Mesodermal cell (in vitro differentiated cells): ENCODE data around the gene SUPT20H.

Experiments used
- H3K27ac ChIP-seq: 2 replicates; pipeline ENCODE4 v1.7.0; 2013; ENCODE audit warnings: mild to moderate bottlenecking, low read depth, low read length, moderate library complexity; ENCODE audit not compliant: severe bottlenecking
- H3K36me3 ChIP-seq: 2 replicates; pipeline ENCODE4 v1.7.1; 2013; ENCODE audit warnings: mild to moderate bottlenecking, low read length, moderate library complexity; ENCODE audit not compliant: control insufficient read depth, insufficient read depth
- H3K4me1 ChIP-seq: one replicate; pipeline ENCODE4 v1.7.1; 2013; ENCODE audit warnings: mild to moderate bottlenecking, low read length; ENCODE audit not compliant: insufficient read depth, control insufficient read depth, poor library complexity, severe bottlenecking
- H3K4me3 ChIP-seq: 2 replicates; pipeline ENCODE4 v1.7.0; 2013; ENCODE audit warnings: low read length, control low read depth, mild to moderate bottlenecking; ENCODE audit not compliant: insufficient read depth, poor library complexity, severe bottlenecking; ENCODE audit errors: extremely low read depth
- H3K9me3 ChIP-seq: 2 replicates; pipeline ENCODE4 v1.7.1; 2013; ENCODE audit warnings: mild to moderate bottlenecking, low read length, moderate library complexity; ENCODE audit not compliant: control insufficient read depth
- WGBS, 2 experiments: methylation state at CpG; one replicate each; pipeline ENCODE4 v1.1.5; 2013; ENCODE audit warnings: missing lambda C conversion rate in 2 of 2; ENCODE audit not compliant: insufficient coverage in 2 of 2; 5-methylcytosine and 5-hydroxymethylcytosine counted together

SUPT20H gene

DNA sequence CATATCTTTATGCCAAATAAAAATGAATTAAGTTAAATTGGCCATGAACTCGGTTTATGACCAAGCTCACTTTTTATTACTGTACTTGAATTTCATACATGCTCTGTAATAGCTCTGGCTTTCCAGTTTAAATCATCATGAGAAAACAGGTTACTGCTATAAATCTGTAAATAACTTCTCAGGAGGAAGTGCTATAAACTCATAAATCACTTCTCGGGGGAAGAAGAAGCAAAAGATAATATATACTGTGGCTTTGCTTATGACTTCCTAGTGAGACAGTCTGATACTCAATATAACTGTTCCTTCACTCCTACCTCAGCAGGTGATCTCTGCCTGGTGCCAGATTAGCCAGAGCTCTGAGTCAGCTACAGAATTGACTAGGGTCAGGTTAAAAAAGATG, 12.5 kb downstream of the SUPT20H start:
- WGBS, 2 experiments: 88% methylated on average over 1 of the region's 2 CpGs; no CpG with 5 or more reads in 1 of the 2 experiments
- Histone ChIP-seq H3K9me3 (no peaks in the 10 kb centered on the region), H3K4me3 (no peak overlapping the region), H3K36me3 (peaks cover 40% of the 10 kb centered on the region), H3K4me1 (no peaks in the 10 kb centered on the region), H3K27ac (no peak overlapping the region)

DNA sequence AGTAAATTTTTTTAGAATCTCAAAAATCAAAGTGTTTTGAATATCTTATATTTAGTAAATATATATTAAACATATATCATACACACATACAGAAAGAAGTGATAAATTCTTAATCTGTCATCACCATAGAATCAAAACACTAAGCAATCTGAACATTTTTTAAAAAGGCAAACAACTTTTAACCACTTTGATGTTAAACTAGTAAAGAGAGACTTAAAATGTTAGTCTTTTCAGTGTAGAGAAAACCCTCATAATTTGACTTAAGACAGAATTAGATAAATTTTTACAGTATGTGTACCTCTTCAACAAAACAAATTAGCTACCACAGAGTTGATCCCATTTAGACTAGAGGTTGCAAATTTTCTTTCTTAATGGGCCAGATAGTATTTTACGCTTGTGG, 13.4 kb downstream of the SUPT20H start:
- Histone ChIP-seq H3K36me3 (peaks cover 50% of the 10 kb centered on the region), H3K4me3 (no peak overlapping the region)
- WGBS, 2 experiments: no CpG with 5 or more reads among the region's 1 CpG

DNA sequence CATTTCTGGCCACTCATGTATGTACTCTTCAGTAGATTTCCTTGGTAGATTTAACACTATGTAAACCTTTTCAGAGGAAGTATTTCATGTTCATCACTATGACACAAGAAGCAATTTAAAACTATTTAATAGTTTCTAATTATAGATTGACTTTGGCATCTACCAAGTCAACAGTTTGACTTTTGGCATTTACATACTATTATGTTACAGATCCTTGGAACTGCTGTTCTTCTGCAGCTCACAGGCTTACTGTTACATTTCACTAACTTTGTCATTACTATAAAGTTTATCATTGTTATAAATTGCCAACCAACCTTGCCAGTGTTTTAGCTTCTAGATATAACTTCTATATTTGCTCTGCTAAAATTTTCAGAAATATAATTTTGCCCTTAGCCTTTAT, 18.7 kb downstream of the SUPT20H start:
- Histone ChIP-seq H3K27ac (no peak overlapping the region), H3K36me3 (peaks cover 76% of the 10 kb centered on the region), H3K4me1 (no peaks in the 10 kb centered on the region), H3K9me3 (no peaks in the 10 kb centered on the region), H3K4me3 (no peak overlapping the region)

More for the DNA sequence above, 13.4 kb downstream of the SUPT20H start:
- H3K27ac ChIP-seq: no peak overlapping the region
- H3K9me3 ChIP-seq: no peaks in the 10 kb centered on the region
- no peaks in the 10 kb centered on the region for H3K4me1 ChIP-seq

DNA sequence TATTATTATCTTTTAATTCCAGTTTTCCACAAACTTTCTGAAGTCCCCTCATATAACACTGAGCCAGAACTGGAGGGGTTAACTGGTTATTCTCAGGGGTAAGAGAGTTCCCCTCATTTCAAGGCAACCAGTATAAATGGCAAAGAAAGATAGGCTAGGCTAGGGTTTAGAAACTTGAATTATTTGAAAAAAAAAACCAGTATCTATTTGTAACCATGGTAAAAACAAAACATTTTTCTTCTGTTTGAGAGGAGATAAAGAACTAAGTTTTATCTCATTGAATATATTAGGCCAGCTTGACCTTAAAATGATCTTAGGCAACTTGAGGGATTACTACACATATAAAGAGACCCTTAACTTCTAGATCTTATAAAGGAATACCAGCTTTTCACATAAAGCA, 19.6 kb downstream of the SUPT20H start:
- peaks cover 3% of the 10 kb centered on the region for H3K9me3 ChIP-seq
- H3K4me1 ChIP-seq: no peaks in the 10 kb centered on the region
- peaks cover 85% of the 10 kb centered on the region for H3K36me3 ChIP-seq
- no peak overlapping the region for H3K4me3 ChIP-seq
- no peak overlapping the region for H3K27ac ChIP-seq

DNA sequence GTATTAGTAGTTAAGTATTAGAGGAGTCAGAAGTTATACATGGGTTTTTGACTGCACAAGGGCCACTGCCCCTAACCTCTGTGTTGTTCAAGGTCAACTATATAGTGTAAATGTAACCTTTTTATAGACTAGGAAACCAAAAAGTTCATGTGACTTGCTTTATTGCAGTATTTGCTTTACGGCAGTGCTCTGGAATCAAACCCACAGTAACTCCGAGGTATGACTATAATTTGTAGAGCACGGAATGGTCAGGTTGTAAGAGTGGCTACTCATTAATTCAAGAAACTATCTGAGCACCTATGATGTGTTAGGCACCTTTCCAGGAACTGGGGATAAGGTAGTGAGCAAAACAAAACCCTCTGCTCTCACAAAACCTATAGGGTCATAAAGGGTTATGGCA, 22.2 kb downstream of the SUPT20H start:
- Histone ChIP-seq H3K4me1 (no peaks in the 10 kb centered on the region), H3K27ac (no peak overlapping the region), H3K36me3 (peaks cover 85% of the 10 kb centered on the region), H3K9me3 (peaks cover 3% of the 10 kb centered on the region), H3K4me3 (no peak overlapping the region)
- WGBS, 2 experiments: 100% methylated on average over 2 of the region's 3 CpGs; no CpG with 5 or more reads in 1 of the 2 experiments

DNA sequence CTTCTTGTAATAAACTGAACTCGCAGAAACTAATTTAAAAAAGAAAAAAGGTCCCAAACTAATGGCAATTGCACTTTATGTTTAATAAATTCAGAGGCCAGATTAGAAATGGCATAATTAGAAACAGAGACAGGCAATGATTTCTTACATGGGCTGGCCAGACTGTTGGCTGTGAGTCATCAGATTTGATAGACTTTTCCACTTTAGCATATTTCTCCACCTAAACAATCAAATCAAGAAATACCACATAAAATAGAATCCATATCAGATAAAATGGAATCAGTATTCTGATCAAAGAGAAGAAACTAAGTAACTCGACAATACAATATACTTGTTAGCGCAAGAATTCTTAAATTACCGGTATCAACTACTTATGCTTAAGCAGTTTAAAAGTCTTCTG, 29.9 kb downstream of the SUPT20H start:
- Histone ChIP-seq H3K9me3 (no peaks in the 10 kb centered on the region), H3K36me3 (peaks cover 55% of the 10 kb centered on the region), H3K4me1 (no peaks in the 10 kb centered on the region), H3K4me3 (no peak overlapping the region), H3K27ac (no peak overlapping the region)
- no CpG with 5 or more reads among the region's 4 CpGs for WGBS, 2 experiments

DNA sequence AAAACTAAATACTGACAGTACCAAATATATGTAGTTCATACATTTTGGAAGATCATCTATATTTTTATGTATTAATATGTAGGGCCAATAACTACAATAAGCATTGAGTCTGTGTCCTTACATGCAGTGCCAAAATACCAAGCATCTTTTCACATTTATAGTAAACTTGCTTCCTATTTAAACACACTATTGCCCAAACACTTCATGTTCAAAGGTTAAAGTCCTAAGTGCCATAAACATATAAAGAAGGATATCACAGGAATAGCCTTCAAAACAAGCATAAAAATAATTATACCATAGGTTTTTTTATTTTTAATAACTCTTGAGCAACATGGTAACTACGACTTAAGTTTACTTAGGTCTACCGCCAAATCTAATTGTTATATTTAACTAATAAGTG, 31.8 kb downstream of the SUPT20H start:
- peaks cover 54% of the 10 kb centered on the region for H3K36me3 ChIP-seq
- no peak overlapping the region for H3K27ac ChIP-seq
- H3K4me3 ChIP-seq: no peak overlapping the region
- H3K9me3 ChIP-seq: no peaks in the 10 kb centered on the region
- WGBS, 2 experiments: no CpG with 5 or more reads among the region's 2 CpGs
- no peaks in the 10 kb centered on the region for H3K4me1 ChIP-seq

DNA sequence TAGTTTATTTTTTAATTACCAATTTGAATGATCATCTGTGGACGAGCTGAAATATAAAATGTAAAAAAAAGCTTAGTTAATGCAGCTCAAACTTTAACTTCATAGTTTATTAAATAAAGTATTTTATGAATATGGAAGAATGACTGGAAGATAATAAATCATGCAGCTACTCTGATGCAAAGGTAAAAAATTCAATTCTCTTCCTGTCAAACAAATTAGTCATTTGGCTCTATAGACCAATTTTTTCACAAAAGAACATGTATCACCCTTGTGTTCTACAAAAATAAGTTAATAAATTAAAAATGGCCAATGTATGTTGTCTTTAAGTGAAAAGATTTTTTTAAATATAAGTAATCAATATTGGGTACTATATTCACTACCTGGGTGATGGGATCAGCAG, 32.7 kb downstream of the SUPT20H start:
- Histone ChIP-seq H3K4me1 (no peaks in the 10 kb centered on the region), H3K36me3 (peaks cover 51% of the 10 kb centered on the region), H3K27ac (no peak overlapping the region), H3K4me3 (no peak overlapping the region), H3K9me3 (no peaks in the 10 kb centered on the region)
- WGBS, 2 experiments: no CpG with 5 or more reads among the region's 1 CpG

DNA sequence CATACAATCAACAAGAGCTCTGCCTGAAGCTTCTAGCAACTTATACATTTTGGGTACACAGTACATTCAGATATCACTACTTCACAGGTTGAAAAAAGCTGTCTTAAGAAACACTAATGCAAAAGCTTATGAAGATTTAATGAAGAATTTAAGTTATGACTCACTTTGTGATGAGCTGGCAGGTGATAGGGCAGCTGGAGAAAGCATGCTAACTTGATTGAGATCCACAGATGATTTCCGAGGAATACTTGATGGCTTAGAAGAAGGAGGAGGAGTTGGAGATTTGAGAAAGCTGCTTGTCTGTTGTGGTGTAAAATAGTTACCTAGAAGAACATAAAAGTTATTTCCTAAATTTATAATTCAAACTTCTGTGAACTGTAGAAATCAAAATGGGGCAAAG, 35.6 kb downstream of the SUPT20H start:
- H3K36me3 ChIP-seq: peaks cover 49% of the 10 kb centered on the region
- no peaks in the 10 kb centered on the region for H3K4me1 ChIP-seq
- H3K27ac ChIP-seq: no peak overlapping the region
- WGBS, 2 experiments: 100% methylated on average over 1 of the region's 1 CpG; no CpG with 5 or more reads in 1 of the 2 experiments
- H3K4me3 ChIP-seq: no peak overlapping the region
- no peaks in the 10 kb centered on the region for H3K9me3 ChIP-seq

DNA sequence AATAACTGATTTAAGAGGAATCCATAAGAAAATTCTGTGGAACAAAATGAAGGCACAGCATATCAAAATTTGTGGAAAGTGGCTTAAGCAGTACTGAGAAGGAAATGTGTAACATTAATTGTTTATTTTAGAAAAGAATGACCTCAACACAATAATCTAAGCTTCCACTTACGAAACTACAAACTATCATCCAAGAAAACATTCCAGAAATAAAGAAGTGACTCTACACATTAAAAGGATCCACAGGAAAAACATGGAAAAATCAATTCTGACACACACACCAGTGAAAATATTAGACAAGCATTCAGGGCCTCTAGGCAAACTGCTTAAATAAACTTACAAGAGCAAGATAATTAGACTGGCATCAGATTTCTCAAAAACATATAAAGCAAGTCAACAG, 44.9 kb downstream of the SUPT20H start:
- Histone ChIP-seq H3K9me3 (no peaks in the 10 kb centered on the region), H3K36me3 (peaks cover 56% of the 10 kb centered on the region), H3K4me3 (no peak overlapping the region), H3K4me1 (no peaks in the 10 kb centered on the region), H3K27ac (no peak overlapping the region)
- no CpG with 5 or more reads among the region's 1 CpG for WGBS, 2 experiments

DNA sequence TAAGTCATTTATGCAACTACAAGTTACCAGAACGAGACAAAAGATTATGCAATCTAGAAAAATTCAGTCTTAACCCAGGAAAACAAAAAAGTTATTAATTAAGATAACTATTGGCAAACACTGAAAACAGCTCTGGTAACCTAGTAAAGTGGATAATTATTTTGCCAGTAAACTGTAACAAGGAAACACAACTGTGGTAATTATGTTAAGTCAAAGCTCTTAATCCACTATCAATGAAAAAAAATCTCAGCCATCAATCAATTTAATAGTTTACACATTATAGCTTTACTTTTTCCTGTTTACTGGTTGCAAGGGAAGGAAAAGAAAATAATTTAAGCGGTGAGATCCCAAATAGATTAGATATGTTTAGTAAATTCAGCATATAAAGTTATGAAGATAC, 47.7 kb downstream of the SUPT20H start:
- Histone ChIP-seq H3K36me3 (peaks cover 66% of the 10 kb centered on the region), H3K27ac (no peak overlapping the region), H3K4me3 (no peak overlapping the region), H3K9me3 (no peaks in the 10 kb centered on the region), H3K4me1 (no peaks in the 10 kb centered on the region)
- no CpG with 5 or more reads among the region's 2 CpGs for whole genome bisulfite sequencing, 2 experiments

DNA sequence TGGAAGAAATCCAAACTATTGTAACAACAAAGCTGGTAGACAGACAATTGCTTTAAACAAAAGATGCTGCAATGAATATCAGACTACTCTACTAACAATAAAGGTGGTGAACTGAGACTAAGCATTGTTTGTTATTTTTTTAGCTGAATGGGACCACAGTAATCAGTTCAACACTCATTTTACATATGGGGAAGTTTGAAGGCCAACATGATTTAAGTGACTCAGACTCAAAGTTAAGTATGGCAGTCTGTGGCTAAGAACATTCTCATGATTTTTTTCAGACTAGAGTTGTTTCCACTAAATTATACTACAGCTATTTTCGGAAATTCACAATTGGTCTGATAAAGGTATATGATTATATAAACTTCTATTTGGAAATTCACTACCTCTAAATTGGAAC, 48.5 kb downstream of the SUPT20H start:
- H3K4me3 ChIP-seq: no peak overlapping the region

More for the DNA sequence above, 48.5 kb downstream of the SUPT20H start:
- no peaks in the 10 kb centered on the region for H3K9me3 ChIP-seq
- peaks cover 63% of the 10 kb centered on the region for H3K36me3 ChIP-seq
- H3K4me1 ChIP-seq: no peaks in the 10 kb centered on the region
- H3K27ac ChIP-seq: no peak overlapping the region
- WGBS, 2 experiments: no CpG with 5 or more reads among the region's 1 CpG
